ENCODE results near the gene PHLDA2. TPM values are rescaled to one million over a fixed set of nuclear protein-coding genes. Genes with fewer than 3 reads are reported as not detected.

The PHLDA2 gene
- total RNA-seq, 1 experiment from 2014 or later = 101 TPM

GRCh38 chr11:2901196-2901796, 27.9 kb downstream of the PHLDA2 start:
- Histone ChIP-seq H3K9me2 (replicated peaks; ENCODE audit: low read length) (no peaks in the 10 kb centered on the region), H3K9ac (ENCODE audit: low read length) (no peak overlapping the region), H3K79me2 (ENCODE audit: low read length) (no peaks in the 10 kb centered on the region), H3K27me3 (ENCODE audit: low read length) (no peaks in the 10 kb centered on the region), H3F3A (ENCODE audit: low read length, unreplicated experiment) (no peaks in the 10 kb centered on the region), H3K9me3 (ENCODE audit: low read length) (no peaks in the 10 kb centered on the region), H3K36me3 (ENCODE audit: low read depth, low read length) (no peaks in the 10 kb centered on the region), H2AFZ (ENCODE audit: low read length) (no peak overlapping the region), H3K4me2 (ENCODE audit: low read length) (peak overlapping the region; percentile 93), H3K4me3 (ENCODE audit: low read length) (no peak overlapping the region; the same call in 1 of the 2 replicates), H4K20me1 (ENCODE audit: low read length) (no peaks in the 10 kb centered on the region), H3K4me1 (ENCODE audit: insufficient read depth, low read length) (peaks cover 45% of the 10 kb centered on the region), H3K27ac (ENCODE audit: low read length) (no peak overlapping the region)
- CTCF ChIA-PET = no interaction called here
- POLR2A ChIA-PET (ENCODE audit: unreplicated experiment) = no interaction called here
- DNase-seq (no peak), ATAC-seq (no peak)
- TSS peak; percentile 49 for BruUV-seq (replicated peaks)
- TF ChIP-seq EZH2 (IDR thresholded peaks at IDR 0.05; ENCODE audit: low read length, unreplicated experiment) (no peak), CTCF (conservative IDR thresholded peaks at IDR 0.05; ENCODE audit: low read depth, low read length) (no peak), EZH2phosphoT487 (IDR thresholded peaks at IDR 0.05; ENCODE audit: borderline replicate concordance, low read length) (no peak)
- intact Hi-C loops (cut with micrococcal nuclease) = no loop called here

- intact Hi-C loops (cut with micrococcal nuclease) = no loop called here
- H3K9me3 ChIP-seq (ENCODE audit: low read length) = no peaks in the 10 kb centered on the region
- ChIA-PET POLR2A (ENCODE audit: unreplicated experiment) (no interaction called here), CTCF (no interaction called here)
- no peak overlapping the region for H2AFZ ChIP-seq (ENCODE audit: low read length)
- H3K27me3 ChIP-seq (ENCODE audit: low read length) = no peaks in the 10 kb centered on the region
- no peaks in the 10 kb centered on the region for H3F3A ChIP-seq (ENCODE audit: low read length, unreplicated experiment)
- H3K9ac ChIP-seq (ENCODE audit: low read length) = no peak overlapping the region
- no peak overlapping the region for H3K27ac ChIP-seq (ENCODE audit: low read length)
- no peak overlapping the region for H3K4me2 ChIP-seq (ENCODE audit: low read length)
- TF ChIP-seq EZH2phosphoT487 (IDR thresholded peaks at IDR 0.05; ENCODE audit: borderline replicate concordance, low read length) (no peak), EZH2 (IDR thresholded peaks at IDR 0.05; ENCODE audit: low read length, unreplicated experiment) (no peak), CTCF (conservative IDR thresholded peaks at IDR 0.05; ENCODE audit: low read depth, low read length) (no peak)
- no peak overlapping the region for H3K4me3 ChIP-seq (ENCODE audit: low read length)
- H3K9me2 ChIP-seq (replicated peaks; ENCODE audit: low read length) = no peaks in the 10 kb centered on the region
- H4K20me1 ChIP-seq (ENCODE audit: low read length) = no peaks in the 10 kb centered on the region
- no peaks in the 10 kb centered on the region for H3K79me2 ChIP-seq (ENCODE audit: low read length)
- no peak for ATAC-seq
- no TSS peak for BruUV-seq (replicated peaks)
- no peaks in the 10 kb centered on the region for H3K36me3 ChIP-seq (ENCODE audit: low read depth, low read length)
- DNase-seq = no peak
- peaks cover 39% of the 10 kb centered on the region for H3K4me1 ChIP-seq (ENCODE audit: insufficient read depth, low read length)
These were observed 30.0 kb downstream of the PHLDA2 start for GRCh38 chr11:2899080-2899783.
